Left kidney (tissue), 2 donors: Measurements from ENCODE around the gene CTSC. TPM values are rescaled to one million over a fixed set of nuclear protein-coding genes. Genes with fewer than 3 reads are reported as not detected.
A peak's percentile ranks its signal among the peaks of the same experiment; 100 is the strongest.

Source experiments
- DNase-seq: peaks from one replicate; pipeline ENCODE4 v3.0.0-alpha.2; 2013
- polyA plus RNA-seq: library from polyadenylated mRNA; unstranded; fragments of 120-200 nt; gene quantifications from one replicate; pipeline ENCODE4 v1.2.1, GENCODE V29; 2013; ENCODE audit not compliant: insufficient read length

CTSC gene
- polyA plus RNA-seq, 1 donor = 223 TPM

DNA sequence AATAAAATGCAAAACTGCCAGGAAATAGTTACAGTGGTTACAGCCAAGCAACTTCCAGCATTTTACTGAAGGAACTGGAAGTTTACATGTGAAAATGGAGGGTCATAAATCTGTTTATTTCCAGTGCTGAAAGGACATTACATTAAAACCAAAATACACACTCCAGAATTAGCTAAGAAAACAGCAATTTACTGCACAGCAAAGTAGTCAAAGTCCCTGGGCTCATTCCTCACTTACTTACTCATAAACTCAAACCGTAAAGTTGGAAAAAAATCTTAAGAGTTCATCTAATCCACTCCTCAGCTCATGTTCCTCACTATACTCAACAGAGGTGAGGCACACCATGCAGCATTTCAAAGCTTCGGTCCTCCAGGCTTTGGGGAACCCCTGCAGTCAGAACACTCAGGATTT lies 17.4 kb downstream of the CTSC start:
- peak; percentile 53 for DNase-seq

DNA sequence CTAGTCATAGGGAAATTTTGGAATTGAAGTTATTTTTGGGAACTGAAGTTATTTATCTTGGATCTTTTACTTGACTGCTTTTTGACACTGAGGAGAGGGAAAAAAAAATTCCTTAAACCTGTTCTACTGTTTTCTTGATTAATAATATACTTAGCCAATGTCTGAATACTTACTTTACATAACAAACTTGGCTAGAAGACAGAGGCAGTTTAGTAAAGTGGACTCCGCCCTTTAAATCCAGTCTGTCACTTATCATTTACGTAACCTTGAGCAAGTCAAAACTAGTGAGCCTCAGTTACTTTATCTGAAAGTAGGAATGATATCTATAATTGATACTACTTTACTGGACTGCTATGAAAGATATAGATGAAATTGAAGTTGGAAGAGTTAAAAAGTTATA lies 19.5 kb downstream of the CTSC start:
- no peak for DNase-seq

DNA sequence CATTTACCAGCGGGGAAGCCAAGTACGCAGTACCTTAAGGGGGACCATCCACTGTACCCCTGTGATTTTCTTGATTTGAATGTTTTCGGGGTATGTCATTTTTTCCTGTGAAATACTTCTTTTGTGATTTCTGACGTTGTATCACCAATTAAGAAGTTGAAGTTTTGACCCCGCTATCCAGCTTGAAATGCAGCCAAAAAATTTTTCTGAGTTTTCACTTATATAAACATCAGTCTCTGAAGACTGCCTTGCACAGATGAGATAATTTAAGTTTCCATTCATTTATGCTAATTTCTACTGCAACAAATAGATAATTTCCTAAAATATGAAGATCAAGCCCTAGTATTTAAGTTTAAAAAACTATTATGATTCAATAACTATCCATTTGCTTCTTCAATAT lies 20.0 kb downstream of the CTSC start:
- DNase-seq = no peak

DNA sequence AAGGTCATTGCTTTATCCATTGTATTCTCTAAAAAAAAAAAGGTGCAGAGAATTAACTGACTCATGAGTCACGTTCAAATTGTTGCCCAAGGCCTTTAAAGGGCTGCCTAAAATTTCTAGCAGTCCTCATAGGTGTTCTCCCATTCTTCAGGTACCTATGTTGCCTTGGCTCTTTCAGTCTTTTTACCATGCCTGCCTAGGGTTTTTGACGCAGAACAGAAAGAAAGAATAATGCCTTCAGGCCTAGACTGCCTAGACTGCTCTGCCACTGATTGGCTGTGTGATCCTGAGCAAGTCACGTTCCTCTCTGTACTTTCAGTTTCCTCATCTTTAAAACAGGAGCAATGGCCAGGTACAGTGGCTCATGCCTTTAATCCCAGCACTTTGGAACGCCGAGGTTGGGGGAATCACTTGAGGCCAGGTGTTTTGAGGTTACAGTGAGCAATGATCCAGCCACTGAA lies 21.5 kb downstream of the CTSC start:
- no peak for DNase-seq

DNA sequence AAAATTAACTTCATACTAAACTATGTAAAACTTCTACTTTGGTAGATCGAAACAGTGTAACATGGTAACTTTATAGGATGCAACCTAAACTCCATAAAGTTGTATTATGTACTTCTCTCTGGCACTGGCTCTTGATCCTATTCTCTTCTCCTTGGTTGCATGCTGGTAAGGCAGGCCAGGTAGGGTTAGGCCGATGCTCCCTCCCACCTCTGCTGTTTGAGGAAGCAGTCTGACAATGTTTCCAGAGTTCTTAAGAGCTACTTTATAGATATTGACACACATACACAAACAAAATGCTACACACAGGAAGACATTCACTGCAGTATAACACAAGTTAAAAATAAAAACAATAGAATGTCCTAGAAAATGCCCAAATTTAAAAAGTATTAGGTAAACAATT lies 22.5 kb downstream of the CTSC start:
- DNase-seq = no peak

DNA sequence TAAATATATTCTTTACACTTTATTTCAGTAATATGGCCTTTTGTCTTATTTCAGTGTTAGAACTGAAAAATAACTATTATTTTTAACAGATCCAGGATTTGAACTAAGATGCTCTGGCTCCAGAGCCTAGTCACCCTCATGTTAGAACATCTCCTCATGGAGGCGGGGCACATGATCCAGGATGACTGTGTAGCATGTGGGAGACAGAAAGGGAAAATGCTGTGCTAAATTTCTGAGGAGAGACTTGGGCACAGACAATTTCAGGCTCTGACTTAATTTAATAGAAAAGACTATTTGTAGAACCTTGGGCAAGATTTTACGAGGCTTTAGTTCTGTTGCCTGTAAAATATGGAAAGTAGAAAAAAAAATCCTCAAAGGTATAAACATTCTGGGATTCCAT lies 24.1 kb downstream of the CTSC start:
- no peak for DNase-seq

DNA sequence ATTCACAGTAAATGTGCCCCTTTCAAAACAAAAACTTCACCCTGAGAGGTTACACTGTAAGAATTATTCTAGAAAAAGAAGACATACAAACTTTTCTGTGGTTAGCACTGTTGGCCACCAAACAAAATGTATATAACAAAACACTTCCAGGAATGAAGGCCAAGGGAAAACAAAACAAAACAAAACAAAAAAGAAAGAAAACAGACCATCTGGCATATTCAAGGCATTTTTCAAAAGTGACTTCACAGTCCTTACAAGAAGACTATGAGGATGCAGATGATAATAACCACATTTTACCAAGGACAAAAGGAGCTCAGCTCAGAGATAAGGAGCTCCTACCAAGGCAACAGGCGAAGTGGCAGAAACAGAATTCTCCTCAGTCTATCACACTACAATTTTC lies 24.9 kb downstream of the CTSC start:
- no peak for DNase-seq

DNA sequence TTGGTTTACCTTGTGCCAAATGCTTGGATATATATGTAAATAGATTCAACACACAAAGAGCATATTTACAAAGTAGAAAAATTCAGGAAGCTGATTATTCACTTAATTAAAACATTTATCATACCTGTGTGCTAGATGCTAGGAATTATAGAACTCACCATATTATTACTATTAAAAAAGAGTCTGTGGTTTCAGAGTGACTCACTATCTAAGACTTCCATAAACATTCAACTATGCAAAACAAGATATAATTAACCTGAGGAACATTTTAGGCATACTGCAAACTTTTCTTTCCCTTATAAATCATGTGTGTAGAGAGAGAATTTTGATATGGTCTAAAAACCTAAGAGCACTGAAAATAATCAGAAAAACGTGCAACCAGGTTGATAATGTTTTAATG lies 27.3 kb downstream of the CTSC start:
- DNase-seq = no peak

DNA sequence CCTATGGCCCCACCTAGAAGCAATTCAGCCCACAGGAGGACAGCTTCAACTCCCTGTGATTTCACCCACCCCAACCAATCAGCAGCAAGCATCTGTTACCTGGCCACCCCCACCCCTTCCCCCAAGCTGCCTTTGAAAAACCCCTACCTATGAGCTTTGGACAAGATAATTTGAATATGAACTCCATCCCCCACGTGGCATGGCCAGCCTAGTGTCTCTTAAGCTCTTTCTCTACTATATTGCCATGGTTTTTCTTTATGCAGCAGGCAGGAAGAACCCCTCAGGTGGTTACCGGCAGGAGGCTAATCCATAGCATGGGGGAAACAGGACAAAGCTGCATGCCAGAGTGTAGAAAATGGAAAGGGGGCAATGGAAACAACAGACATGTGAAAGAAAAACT lies 29.0 kb downstream of the CTSC start:
- no peak for DNase-seq

DNA sequence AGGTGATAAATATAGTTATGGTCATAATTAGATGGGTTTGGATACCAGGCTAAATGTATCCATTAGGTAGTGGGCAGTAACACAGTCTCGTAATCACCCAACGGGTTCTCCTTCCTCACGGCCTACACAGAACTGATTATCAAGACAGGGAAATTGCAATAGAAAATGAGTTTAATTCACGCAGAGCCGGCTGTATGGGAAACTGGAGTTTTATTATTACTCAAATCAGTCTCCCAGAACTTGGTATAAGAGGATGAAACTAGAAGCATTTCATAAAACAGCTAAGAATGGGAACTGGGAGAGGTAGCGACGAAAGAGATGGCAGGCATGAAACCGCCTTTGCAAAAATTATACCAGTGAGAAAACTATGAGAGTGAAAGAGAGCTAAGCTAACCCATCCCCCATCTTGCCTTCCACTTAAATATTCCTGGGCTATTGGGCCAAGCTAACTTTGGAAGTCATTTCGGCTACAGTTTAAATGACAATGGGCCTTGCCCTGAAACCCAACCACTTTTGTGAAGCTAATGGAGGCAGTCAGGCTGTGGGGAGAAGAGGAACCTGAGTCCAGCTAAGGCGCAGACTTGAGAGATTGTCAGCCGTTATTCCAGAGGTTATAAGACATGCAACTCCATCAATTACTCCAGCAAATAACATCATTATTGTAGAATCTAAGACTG lies 29.6 kb downstream of the CTSC start:
- no peak for DNase-seq

DNA sequence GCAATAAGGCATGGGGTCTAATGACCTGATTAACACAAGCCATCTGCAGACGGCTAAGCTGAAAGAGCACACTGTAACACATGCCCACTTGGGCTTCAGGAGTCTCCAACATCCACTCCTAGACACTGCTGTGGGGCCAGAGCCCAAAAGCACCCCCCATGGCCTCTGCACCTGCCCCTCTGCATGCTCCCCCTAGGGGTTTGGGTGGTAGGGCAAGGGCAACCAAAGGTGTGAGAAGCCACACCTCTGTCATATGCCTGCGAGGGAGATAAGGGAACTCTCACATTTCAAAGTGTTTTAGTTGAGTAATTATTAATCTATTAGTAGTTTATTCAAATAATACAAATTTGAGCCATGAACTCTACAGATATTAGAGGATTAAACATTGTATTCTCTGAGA lies 30.8 kb downstream of the CTSC start:
- DNase-seq = no peak

DNA sequence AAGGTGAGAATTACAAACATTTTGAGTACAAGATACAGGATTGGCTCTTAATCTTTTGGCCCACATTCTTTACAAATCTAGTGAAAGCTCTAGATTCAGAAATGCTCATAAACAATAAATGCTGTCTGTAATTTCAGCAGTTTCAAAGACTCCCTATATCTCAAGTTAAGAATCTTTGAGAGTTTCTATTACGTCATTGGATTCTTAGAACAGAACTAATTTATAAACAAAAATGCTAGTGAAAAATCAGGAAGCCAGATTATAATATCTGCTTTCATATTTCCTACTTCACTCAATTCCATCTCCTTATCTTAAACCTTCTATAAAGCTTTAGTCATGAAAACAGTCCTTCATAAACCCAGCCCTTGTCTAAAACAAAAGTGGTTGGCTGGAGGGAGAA lies 32.1 kb downstream of the CTSC start:
- no peak for DNase-seq

DNA sequence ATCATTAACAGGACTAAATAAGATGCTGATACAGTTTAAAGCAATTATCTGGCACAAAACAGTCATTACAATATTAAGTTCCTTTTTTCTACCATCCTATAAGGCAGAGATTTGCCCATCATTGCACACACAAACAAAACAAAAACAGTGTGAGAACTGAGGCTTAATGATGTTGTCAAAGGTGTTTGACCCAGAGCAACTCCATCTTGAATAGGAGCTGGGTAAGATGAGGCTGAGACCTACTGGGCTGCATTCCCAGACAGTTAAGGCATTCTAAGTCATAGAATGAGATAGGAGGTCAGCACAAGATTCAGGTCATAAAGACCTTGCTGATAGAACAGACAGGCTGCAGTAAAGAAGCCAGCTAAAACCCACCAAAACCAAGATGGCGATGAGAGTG lies 33.2 kb downstream of the CTSC start:
- no peak for DNase-seq

DNA sequence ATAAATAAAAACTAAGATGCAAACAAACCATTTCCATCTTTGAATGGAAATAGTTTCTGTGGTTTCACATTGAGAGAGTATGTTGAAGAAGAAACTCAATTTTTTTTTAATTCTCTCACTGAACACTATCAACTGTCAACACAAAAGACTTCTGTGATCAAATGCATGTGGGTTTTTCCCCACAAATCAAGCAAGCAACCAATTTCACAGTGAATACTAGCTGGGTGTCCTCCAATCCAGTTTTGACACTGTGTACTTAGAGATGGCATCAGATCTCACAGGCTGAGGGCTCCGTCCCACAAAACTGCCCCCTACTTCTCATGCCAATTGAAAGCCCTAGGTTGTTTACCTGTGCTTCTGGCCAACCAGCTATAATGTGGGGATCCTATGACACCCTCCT lies 34.5 kb downstream of the CTSC start:
- no peak for DNase-seq

DNA sequence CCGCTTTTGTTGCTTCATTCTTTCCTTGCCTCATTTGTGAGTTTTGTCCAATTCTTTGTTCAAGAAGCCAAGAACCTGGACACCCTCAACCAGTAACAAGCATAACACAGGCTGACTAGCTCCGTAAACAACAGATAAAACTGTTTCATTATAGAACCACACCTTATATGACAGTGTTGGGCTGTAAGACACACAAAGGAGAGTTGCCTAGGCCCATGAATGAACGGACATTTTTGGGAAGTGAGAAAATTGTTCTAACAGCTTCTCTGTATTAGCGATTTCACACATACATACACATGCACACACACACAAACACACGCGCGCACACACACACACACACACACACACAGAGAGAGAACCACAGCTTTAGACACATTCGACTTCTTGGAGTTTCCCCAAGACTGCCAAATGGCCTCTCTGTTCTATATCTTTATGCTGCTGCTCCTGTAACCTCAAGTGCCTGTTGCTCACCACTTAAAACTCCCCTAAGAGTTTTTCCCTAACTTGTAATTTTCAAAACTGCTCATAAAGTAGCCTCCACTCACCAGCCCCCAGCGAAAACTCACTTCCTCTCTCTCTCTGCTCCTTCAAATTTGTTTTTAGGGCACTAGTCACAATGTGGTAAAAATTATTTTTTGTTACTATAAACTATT lies 35.9 kb downstream of the CTSC start:
- no peak for DNase-seq

DNA sequence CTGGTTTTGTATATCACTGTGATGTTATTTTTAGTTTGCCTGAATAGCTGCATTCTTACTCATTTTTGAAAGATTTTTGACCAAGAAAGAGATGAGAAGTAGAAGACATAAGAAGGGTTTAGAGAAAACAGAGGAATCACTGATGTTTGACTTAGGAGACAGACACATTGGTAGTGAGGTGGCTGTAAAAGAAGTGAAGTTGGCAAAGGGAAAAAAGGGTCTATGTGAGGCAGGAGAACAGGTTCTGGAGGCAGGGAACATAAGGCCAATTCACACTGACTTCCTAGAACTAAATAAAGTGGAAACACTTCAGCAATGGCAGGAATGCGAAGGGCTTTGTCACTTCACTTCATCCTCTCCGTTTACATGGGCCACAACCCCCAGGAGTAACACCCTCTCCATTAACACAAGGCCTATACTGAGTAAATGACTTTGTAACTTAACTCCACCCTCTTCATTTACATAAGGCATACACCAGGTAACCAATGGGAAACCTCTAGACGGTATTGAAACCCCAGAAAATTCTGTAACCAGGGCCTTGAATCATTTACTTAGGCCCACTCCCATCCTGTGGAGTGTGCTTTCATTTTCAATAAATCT lies 36.5 kb downstream of the CTSC start:
- no peak for DNase-seq

DNA sequence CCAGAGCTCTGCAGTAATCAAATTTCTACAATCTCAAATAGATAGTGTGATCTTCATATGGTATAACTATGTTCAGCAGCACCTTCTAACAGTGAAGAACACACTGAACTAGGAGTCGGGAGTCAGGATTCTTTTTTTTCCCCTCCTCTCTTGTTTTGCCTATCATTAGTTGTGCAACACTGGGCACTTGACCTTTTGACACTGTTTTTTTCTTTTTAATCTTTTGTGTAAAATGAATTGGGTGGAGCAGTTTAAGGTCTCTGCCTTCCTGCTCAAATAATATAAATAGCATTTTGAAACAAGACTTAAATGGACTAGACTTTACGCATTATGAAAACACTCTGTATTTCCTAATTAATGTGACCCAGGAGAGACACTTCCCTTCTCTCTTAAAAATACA lies 39.7 kb downstream of the CTSC start:
- no peak for DNase-seq

DNA sequence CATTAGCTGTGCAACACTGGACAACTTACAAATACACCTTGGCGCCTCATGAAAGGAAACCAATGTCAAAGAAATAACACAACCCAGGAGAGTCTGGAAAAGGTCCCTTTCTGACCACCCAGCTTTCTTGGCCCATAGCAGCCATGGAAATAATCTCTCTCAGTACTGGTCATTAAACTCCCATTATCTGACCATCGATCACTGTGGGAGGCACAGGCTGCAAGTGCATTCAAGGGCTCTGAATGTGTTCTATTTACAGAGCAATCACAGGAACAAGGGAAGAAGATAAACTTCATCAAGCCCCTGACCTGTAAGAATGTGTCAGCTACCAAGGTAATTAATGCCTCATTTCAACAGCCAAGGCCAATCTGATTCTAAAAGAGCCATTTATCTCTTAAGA lies 40.1 kb downstream of the CTSC start:
- no peak for DNase-seq

DNA sequence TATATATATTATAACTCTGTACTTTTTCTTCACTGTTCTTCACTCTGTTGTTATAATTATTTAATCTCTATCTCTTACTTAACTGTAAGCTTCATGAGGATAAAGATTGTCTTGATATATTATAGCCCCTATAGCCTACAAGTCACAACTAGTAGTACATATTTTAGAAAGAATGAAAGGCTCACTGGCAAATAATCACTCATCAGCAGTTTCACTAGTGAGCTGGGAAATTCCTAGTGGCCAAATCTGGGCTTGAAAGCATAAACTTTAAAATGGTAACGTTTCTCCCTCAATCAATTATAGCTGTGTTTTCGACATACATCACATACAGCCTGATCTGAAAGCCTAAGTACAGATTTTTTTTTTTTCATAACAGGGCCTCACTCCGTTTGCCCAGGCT lies 42.5 kb downstream of the CTSC start:
- no peak for DNase-seq

DNA sequence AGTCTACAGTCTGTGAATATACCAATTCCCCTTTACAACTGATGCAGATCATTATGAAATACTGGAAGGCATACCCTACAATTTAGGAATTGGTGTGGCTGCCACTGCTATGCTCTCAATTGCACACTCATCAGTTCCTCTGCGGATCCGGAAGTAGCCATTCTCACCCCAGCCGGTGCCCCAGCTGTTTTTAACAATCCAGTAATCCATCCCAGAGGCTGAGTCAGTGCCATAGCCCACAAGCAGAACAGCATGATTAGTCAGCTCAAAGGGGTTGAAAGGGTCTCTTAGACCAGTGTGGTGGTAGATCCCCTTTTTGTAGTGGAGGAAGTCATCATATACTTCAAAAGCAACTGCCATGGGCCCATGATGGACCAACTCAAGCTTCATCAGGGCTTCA lies 43.6 kb downstream of the CTSC start:
- DNase-seq = no peak

DNA sequence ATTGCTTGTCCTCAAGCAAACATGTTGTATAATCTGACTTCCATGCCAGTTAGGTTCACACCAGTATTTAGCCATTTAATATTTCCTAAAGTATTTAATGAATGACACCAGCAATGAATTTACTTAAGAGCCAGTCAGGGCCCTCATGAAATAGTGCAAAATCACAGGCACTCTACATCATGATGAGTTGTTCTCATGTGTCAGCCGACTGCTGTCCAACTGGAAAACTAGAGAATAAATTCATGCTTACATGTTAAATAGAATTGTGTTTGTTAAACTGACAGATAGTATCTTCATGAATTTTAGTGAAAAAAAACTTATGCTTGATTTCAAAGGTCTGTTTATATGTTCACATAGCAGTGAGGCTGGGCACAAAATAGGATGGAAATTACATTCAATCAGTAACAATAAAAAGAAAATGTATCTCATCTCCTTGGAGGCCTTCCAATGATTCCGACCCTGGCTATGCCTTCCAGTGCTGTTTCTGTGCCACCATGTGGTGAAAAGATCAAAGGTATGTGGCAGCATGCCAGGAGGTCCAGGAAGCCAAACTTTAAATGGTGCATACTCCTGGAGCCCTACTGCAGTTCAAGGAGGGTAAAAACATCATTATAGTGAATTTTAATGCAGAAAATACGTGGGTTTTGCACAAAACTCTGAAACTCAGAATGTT lies 45.2 kb downstream of the CTSC start:
- DNase-seq = no peak

DNA sequence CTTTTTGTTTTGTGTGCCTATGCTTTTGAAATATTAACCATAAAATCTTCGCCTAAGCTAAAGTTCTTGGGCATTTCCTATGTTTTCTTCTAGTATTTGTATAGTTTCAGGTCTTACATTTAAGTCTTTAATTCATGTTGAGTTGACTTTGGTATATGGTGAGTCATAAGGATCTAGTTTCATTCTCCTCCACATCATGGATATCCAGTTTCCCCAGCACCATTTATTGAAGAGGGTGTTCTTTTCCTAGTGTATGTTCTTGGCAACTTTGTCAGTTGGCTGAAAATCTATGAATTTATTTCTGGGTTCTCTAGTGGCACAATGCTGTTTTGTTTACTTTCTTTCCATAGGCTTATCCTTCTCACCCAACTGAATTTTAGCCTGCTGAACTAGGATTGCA lies 49.0 kb downstream of the CTSC start:
- DNase-seq = no peak

DNA sequence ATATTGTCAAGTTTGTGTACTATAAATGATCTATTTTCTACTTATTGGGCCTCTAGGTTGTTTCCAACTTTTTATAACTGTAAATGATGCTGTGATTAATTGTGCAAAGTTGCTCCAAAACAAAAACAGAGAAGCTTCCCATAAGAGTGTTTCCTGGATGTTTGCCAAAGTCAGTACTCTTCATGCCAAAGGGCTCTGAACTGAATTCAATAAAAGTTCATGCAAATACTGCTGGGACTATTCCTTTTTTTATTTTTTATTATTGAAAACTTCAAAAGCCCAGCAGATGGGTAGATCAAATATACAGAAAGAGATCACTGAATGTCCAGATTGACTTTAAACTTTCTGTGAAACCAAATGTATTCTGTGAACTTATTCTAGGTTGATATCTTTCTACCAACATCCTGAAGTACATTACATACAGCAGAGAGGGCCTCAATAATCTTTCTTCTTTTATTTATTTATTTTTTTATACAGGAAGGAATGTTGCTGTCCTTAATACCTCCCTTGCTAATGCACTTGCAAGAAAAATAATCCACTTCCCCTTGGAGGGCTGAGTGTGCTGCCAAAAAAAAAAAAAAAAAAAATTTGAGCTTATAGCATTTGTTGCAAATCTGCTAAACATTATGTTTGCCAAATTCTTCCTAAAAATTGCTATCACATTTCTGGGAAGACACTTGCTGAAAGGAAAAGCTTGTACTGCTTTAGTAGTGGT lies 53.0 kb downstream of the CTSC start:
- peak; percentile 65 for DNase-seq
